GM10847 (cell line): ENCODE results near the gene ATF3.

Source experiments
- POLR2A ChIP-seq: IDR thresholded peaks from 2 replicates; pipeline ENCODE4 v1.6.1; 2011; ENCODE audit not compliant: insufficient read length; ENCODE audit errors: extremely low read depth

The ATF3 gene

GRCh38 chr1:212608392-212608958, at the start of gene ATF3:
ATF3 (plus strand) TSS chr1:212608761; CDS start chr1:212615022, 6,261 bp downstream.
- peak; percentile 99 for TF ChIP-seq POLR2A

GRCh38 chr1:212559929-212560328, 48.6 kb upstream of the ATF3 start:
- no peak for TF ChIP-seq POLR2A

- TF ChIP-seq POLR2A = no peak
Measured at GRCh38 chr1:212560933-212561460, 47.6 kb upstream of the ATF3 start.

DNA sequence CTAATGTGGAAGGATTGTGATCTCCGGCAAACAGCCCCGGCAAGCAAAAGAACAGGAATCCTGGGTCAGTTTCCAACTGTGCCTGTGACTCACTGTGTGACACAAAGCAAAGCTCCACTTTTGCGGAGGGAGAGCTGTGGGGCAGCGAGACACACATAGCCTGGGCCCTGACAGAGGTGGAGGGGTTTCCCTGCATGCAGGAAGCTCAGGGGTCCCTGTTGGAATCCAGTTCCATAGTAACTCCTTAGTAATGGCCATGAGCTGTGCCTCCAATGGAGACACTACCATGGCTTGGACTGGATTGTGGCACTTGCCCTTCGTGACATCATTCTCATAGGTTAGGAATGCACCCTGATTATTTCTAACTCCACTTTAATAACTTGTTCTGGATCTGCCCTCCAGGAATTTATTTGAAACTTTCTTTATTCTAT, 47.0 kb upstream of the ATF3 start:
- no peak for TF ChIP-seq POLR2A

- TF ChIP-seq POLR2A = no peak
Measured at GRCh38 chr1:212562771-212563170, 45.8 kb upstream of the ATF3 start.

DNA sequence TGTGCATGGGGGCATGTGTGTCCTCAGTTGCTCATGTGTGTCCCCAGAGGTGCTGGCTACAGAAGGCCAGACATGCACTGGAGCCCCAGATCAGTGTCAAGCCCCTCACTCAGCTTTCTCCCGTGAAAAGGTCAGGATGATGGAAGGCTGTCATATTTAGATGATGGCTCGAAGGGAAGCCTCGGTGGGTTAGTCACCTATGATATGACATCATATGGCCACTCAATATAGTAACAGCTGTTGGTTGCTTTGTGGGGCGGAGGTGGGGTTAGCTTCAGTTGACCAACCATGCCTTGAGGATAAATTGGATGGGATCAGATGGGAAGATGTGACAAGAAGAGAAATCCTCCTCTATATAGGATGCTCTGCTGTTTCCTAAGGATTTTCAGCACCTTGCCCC, 43.5 kb upstream of the ATF3 start:
- TF ChIP-seq POLR2A = no peak

- TF ChIP-seq POLR2A = no peak
Measured at GRCh38 chr1:212565571-212566305, 42.8 kb upstream of the ATF3 start.

GRCh38 chr1:212566522-212567479, 41.8 kb upstream of the ATF3 start:
- TF ChIP-seq POLR2A = no peak

GRCh38 chr1:212567638-212568037, 40.9 kb upstream of the ATF3 start:
- no peak for TF ChIP-seq POLR2A

- TF ChIP-seq POLR2A = no peak
Measured at GRCh38 chr1:212568978-212569537, 39.5 kb upstream of the ATF3 start.

DNA sequence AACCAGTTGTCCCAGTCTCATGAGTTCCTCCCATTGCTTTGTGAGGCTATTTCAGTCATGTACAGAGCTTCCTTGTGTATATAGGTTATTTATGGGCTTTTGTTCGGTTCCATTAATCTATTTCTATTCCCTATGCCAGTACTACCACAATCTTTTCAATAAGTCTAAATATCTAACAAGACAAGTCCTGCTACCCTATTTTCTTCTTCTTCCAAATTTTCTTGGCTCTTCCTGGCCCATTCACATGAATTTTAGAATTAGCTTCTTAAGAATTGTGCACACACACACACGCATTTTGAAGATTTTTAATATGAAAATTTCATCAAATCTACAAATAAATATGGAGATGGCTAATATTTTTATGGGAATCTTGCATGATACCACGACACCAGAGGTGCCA, 33.8 kb upstream of the ATF3 start:
- TF ChIP-seq POLR2A = no peak

DNA sequence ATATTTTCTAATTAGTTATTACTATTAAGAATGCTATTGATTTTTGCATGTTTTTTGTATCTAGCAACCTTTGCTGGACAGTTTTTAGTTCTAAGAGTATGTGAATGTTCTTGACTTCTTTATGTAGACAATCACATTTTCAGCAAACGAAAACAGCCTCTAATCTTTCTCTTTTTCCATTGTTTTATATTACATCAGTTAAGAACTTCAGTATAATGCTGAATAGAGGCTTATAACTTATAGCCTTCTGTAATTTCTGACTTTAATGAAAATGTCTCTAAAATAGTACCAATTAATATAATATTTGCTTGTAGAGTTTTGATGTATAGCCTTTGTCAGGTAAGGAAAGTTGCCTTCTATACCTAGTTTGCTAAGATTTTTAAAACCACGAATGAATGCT, 33.2 kb upstream of the ATF3 start:
- TF ChIP-seq POLR2A = no peak

GRCh38 chr1:212578041-212578440, 30.5 kb upstream of the ATF3 start:
- TF ChIP-seq POLR2A = no peak

- TF ChIP-seq POLR2A = no peak
Measured at GRCh38 chr1:212581034-212581433, 27.5 kb upstream of the ATF3 start.

DNA sequence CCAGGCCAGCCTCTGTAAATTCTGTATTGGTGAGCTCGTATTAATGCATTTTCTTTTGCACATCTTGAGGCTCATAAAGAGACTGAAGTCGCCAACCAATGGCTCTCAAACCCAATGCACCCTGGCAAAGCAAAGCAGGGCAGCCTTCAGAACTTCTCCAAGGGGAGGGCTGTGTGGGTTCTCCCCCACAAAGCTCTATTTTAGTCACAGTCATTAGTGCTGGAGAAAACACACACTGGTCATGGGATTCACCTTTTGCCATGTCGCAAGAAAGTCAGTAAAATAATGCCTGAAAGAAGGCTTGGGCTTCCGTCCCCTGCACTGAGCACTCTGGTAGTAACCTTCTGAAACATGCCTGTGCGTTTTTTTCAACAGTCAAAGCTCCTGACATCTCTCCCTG, 26.3 kb upstream of the ATF3 start:
- TF ChIP-seq POLR2A = no peak
